Thoracic aorta (tissue), 2 donors: ENCODE measurements around the gene DAB2IP. TPM values are rescaled to one million over a fixed set of nuclear protein-coding genes. Genes with fewer than 3 reads are reported as not detected.

Experiments used
- ATAC-seq: fragments of 150-250 bp; one replicate; pipeline ENCODE4 v1.8.0; 2017; ENCODE audit warnings: low read depth; ENCODE audit not compliant: insufficient number of reproducible peaks, low FRiP score
- DNase-seq: peaks from one replicate; pipeline ENCODE4 v3.0.0-alpha.2; 2020; ENCODE audit warnings: low spot score
- H3K27ac ChIP-seq, 2 donors: fragments of 200-600 bp; sonication (generic); 1 replicate in 1 of 2; 2 replicates in 1 of 2; pipeline ENCODE4 v1.5.1; 2016; ENCODE audit warnings: mild to moderate bottlenecking in 2 of 2, moderate library complexity in 2 of 2
- H3K27me3 ChIP-seq: fragments of 200-600 bp; sonication (generic); replicated peaks from 2 replicates; pipeline ENCODE4 v1.6.0; 2016; ENCODE audit warnings: mild to moderate bottlenecking; ENCODE audit not compliant: insufficient read depth
- H3K36me3 ChIP-seq: fragments of 200-600 bp; sonication (generic); one replicate; pipeline ENCODE4 v1.5.1; 2016
- H3K4me1 ChIP-seq, 2 donors: fragments of 200-600 bp; sonication (generic); 1 replicate in 1 of 2; 2 replicates in 1 of 2; pipeline versions ENCODE4 v1.5.1 to v1.6.0; 2016; ENCODE audit warnings: low read depth in 2 of 2, mild to moderate bottlenecking in 1 of 2; ENCODE audit not compliant: control insufficient read depth in 1 of 2
- H3K4me3 ChIP-seq: fragments of 200-600 bp; sonication (generic); 2 replicates; pipeline ENCODE4 v1.5.1; 2016; ENCODE audit warnings: mild to moderate bottlenecking
- H3K9me3 ChIP-seq: fragments of 200-600 bp; sonication (generic); 2 replicates; pipeline ENCODE4 v1.5.1; 2016
- CTCF ChIP-seq: fragments of 200-600 bp; sonication (generic); IDR thresholded peaks from one replicate; pipeline ENCODE4 v1.5.1; 2019; ENCODE audit warnings: antibody characterized with exemption
- total RNA-seq, 2 donors: library from RNA; depleted of rRNA; stranded (reverse); fragments of >200 nt; gene quantifications; one replicate each; pipeline versions ENCODE4 v1.1.0 to v1.2.3, GENCODE V29; 2016

DAB2IP gene
- total RNA-seq, 2 donors from 2014 or later, result 87.4 to 104 TPM

DNA sequence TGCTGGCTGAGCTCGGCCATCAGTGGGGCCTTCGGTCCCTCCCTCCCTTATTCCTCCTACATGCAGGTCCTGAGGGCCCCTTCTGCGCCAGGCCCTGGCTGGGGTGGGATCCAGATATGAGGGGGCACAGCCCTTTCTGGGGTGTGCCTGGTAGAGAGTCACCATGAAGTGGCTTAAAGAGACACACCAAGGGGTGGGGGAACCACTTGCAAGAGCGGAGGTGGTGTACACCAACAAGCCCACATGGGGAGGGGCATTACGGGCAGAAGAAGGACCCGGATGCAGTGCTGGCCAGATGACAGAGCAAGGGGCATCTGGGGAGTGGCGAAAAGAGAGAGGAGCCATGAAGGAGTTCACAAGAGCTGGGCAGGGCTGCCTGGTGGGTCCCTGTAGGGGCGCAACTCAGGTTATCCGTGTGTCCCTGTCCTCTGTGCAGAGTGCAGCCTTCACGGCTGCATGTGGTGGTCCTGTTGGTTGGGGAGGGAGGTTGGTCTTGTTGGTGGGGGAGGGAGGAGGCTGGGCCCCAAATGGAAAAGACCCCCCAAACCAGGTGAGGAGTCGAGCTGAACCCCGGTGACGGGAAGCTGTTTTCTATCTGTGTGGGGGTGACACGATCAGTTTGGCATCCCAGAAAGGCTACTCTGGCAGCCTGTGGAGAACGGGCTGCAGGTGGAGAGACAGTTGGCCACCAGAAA, 158.1 kb downstream of the DAB2IP start:
- H3K4me3 ChIP-seq, result no peak overlapping the region
- TF ChIP-seq CTCF, result no peak
- no peak for DNase-seq

DNA sequence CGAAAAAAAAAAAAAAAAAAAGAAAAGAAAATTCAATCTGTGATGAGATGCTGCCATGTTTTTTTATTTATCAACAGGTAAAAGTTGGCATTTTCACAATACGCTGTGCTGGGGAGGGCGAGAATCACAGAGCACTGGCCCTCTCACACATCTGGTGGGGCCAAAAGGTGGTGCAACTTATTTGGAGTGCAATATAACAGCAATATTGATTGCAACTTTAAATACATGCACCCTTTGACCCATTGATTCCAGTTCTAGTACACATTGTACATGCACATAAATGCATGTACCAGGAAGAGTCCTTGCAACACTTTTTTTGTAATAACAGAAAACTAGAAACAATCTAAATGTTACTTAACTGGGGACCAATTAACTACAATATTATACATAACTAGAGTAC, 159.1 kb downstream of the DAB2IP start:
- H3K9me3 ChIP-seq, result no peaks in the 10 kb centered on the region
- H3K27me3 ChIP-seq, result no peaks in the 10 kb centered on the region
- no peaks in the 10 kb centered on the region for H3K36me3 ChIP-seq
- no peak for TF ChIP-seq CTCF
- no peak for DNase-seq
- H3K4me3 ChIP-seq, result no peak overlapping the region
- ATAC-seq, result no peak
- no peaks in the 10 kb centered on the region for H3K4me1 ChIP-seq
- no peak overlapping the region for H3K27ac ChIP-seq

More for the DNA sequence above, 158.1 kb downstream of the DAB2IP start:
- Histone ChIP-seq H3K9me3 (no peaks in the 10 kb centered on the region), H3K36me3 (no peaks in the 10 kb centered on the region), H3K4me1 (no peaks in the 10 kb centered on the region), H3K27ac (no peak overlapping the region), H3K27me3 (no peaks in the 10 kb centered on the region)
- no peak for ATAC-seq

- TF ChIP-seq CTCF, result no peak
- Histone ChIP-seq H3K4me3 (no peak overlapping the region), H3K9me3 (no peaks in the 10 kb centered on the region), H3K36me3 (no peaks in the 10 kb centered on the region), H3K4me1 (no peaks in the 10 kb centered on the region), H3K27me3 (no peaks in the 10 kb centered on the region), H3K27ac (no peak overlapping the region)
- DNase-seq, result no peak
- ATAC-seq, result no peak
Measured at GRCh38 chr9:121811140-121811539, 159.7 kb downstream of the DAB2IP start.

GRCh38 chr9:121811751-121812150, 160.3 kb downstream of the DAB2IP start:
- H3K4me3 ChIP-seq, result no peak overlapping the region
- no peaks in the 10 kb centered on the region for H3K36me3 ChIP-seq
- H3K27me3 ChIP-seq, result no peaks in the 10 kb centered on the region
- H3K9me3 ChIP-seq, result no peaks in the 10 kb centered on the region
- no peaks in the 10 kb centered on the region for H3K4me1 ChIP-seq
- H3K27ac ChIP-seq, result no peak overlapping the region
- DNase-seq (no peak), ATAC-seq (no peak)
- no peak for TF ChIP-seq CTCF

DNA sequence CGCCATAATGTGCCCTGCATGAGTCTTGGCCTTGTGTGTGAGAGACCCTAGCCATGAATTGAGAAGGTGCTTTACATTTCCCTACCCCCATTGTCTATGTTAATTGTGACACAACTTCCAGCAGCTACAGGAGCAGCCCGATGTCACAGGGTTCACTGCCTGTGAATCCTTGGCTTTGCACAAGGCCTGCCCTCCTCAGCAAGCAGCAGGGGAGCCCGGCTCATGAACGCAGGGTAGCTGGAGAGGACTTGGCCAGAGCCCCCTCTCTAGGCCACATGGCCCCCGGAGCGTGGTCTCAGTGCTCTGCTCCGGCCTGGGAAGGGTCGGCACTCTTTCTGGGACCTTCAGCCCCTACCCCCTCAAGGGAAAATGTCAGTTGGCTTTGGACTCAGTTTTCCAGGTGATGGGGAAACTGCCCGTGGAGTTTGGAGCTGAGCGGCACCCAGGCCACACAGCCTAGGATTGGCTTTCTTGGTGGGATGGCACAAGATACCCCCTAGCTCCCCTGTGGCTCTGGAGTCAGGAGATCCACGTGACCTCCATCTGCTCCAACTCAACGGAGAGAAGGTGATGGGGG, 160.8 kb downstream of the DAB2IP start:
- no peaks in the 10 kb centered on the region for H3K4me1 ChIP-seq
- no peaks in the 10 kb centered on the region for H3K9me3 ChIP-seq
- no peak overlapping the region for H3K4me3 ChIP-seq
- no peaks in the 10 kb centered on the region for H3K36me3 ChIP-seq
- ATAC-seq (no peak), DNase-seq (no peak)
- TF ChIP-seq CTCF, result no peak
- no peak overlapping the region for H3K27ac ChIP-seq
- H3K27me3 ChIP-seq, result no peaks in the 10 kb centered on the region
